Endothelial cell of hepatic sinusoid (primary cell): Measurements from ENCODE around the gene MMD.
"Not testable (repeated sequence)": the region's sequence is repeated elsewhere in the genome, so short reads cannot be mapped to it uniquely, and the experiment has no call there.

ENCODE experiments used
- in situ Hi-C: cut with HindIII; loops from 2 replicates; pipeline ENCODE4 v1.10.0; 2017; ENCODE audit warnings: low sequenced_read_pairs

The MMD gene

DNA sequence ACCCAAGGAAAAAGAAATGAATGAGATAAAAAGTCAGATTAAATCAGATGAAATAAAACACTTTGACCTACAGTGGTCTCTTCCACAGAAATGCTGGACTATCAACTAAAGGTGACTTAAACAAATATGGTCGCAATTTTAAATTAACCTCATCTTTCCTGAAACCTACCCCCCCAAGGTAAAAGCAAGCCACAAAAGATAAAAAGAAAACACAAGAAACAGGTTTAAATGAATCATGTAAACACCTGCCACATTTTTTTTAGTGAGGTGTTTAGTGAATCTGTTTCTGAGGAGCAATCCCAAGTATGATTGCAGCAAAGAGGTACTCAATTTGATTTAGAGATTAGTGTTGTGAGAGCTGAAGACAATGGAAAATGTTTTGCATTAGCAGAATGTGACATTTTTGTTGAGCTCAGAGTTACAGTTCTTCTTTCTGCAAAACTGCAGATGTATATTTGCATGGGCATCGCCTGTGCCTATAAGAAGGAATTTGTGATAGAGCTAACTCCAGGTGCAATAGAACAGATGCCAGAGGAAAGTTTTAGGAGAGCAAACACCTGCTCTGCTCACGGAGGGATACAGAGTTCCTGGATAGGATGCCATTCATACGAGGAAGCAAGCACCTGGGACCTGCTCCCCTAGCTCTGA, 3.4 kb upstream of the MMD start:
- in situ Hi-C loops, result no loop called here

DNA sequence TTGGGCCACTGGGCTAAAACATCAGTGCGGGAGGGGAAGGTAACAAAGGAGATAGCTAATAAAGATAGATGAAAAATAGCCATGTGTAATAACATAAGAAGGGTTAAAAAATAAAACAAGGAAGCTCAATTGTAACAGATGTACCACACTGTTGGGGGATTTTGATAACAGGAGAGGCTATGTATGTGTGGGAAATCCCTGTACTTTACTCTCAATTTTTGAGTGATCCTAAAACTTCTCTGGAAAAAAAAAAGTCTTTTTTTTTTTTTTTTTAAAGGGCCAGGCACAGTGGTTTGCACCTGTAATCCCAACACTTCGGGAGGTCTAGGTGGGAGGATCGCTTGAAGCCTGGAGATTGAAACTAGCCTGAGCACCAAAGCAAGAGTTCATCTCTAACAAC, 1.9 kb upstream of the MMD start:
- in situ Hi-C loops, result no loop called here

DNA sequence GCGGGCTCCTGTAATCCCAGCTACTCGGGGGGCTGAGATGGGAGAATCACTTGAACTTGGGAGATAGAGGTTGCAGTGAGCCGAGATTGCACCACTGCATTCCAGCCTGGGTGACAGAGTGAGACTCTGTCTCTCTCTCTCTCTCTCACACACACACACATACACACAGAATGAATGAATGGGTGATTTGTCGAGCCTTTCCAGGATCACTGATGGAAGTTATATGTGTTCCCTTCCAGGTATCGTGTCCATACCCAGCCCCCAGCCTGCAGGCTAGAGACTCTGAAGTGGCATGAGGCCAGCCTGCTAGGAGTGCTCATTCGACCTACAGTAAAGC, 1.2 kb upstream of the MMD start:
- in situ Hi-C loops, result not testable (repeated sequence)

DNA sequence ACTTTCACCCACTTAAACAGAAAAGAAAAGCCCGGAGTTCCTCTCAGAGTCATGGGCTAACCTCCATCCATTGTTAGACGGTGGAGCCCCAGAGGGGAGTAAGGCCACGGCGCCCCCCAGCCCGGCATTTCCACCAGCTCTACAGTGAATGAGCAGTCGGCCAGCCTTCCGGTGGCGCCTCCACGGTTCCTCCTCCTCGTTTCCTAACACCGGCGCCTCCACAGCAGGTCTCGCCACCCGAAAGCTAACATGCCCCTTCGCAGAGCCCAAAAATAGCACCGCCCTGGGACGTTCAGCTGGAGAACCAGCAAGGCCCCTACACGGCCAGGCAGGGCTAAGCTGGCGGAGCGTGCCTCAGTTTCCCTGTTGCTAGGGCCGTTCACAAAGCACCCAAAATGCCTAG, 858 bp downstream of the MMD start:
- in situ Hi-C loops, result no loop called here

- in situ Hi-C loops, result no loop called here
Measured at GRCh38 chr17:55420067-55420775, 1.4 kb downstream of the MMD start.

GRCh38 chr17:55418369-55419268, 3.0 kb downstream of the MMD start:
- in situ Hi-C loops, result no loop called here

GRCh38 chr17:55417411-55418268, 4.0 kb downstream of the MMD start:
- in situ Hi-C loops, result no loop called here

DNA sequence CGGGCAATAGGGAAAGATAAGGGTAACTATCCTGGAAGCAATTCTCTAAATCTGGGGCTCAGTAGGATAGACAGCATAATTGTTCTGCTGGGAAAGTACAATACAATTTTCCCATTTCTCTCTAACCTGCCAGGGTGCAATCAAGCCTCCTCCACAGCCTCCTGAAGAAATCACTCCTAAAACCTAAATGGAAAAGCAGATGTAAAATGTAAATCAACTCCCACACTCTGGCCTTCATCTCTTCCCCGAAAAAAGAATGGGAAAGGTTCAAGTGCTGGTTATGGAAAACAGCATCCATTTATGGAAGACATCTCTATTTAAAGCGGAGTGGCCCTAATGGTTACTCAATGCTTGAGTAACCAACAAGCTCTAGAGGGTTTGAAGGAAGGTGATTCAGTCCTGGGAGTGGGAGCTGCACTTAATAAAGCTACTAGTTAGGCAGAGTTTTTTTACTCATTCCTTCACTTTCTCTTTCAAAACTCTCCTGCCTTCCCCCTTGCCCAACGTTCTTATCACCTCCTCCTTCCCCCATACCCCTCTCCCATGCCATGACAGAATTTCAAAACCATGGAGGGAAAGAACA, 5.1 kb downstream of the MMD start:
- in situ Hi-C loops, result no loop called here

DNA sequence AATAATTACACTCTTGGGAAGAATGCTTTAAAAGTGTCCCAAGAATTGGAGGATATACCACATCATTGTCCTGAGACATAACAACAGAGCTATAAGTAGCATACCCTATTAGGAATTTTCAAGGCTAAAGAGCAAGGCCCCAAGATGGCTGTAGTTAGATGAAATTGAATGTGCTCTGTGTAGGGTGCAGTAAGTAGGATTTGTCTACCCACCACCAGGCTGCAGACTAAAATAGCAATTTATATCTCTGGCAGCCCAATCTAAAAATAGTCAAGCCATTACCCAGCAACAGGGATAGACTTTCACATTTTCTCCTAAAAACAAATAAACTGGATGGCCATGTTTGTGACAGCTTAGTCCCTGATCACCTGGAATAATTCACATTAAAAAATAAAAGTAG, 5.6 kb downstream of the MMD start:
- in situ Hi-C loops, result no loop called here

- in situ Hi-C loops, result no loop called here
Measured at GRCh38 chr17:55414983-55415382, 6.7 kb downstream of the MMD start.

DNA sequence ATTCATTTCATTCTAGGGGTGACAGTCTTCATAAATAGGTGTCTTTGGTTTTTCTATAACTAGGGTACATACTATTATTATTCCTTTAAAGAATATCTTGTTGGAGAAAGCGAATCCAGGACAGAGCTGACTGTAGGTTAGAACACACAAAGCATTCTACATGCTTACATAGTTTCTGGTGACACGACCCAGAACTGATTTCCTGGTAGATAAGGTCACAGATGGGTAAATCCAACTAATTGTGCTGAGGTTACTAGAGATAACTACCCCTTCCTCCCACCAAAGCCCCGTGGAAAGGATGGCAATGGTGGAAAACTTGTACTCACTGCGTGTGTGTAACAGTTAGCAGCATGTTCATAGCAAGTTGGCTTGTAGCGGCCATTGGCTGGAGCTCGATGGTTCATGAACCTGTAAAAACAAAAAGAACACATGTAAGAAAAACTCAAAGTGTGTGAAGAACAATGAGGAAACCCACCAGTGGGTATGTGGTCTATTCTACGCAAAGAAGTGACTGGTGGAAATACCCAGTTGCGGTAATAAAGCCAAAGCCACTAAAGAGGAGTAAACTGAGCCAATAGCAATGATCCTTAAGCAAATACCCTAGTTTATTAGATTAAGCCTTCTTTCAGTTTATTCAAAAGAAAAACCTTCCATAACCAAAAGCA, 7.7 kb downstream of the MMD start:
- in situ Hi-C loops, result no loop called here

GRCh38 chr17:55411463-55411855, 10.2 kb downstream of the MMD start:
- in situ Hi-C loops, result no loop called here

GRCh38 chr17:55410722-55411462, 10.7 kb downstream of the MMD start:
- in situ Hi-C loops, result no loop called here

DNA sequence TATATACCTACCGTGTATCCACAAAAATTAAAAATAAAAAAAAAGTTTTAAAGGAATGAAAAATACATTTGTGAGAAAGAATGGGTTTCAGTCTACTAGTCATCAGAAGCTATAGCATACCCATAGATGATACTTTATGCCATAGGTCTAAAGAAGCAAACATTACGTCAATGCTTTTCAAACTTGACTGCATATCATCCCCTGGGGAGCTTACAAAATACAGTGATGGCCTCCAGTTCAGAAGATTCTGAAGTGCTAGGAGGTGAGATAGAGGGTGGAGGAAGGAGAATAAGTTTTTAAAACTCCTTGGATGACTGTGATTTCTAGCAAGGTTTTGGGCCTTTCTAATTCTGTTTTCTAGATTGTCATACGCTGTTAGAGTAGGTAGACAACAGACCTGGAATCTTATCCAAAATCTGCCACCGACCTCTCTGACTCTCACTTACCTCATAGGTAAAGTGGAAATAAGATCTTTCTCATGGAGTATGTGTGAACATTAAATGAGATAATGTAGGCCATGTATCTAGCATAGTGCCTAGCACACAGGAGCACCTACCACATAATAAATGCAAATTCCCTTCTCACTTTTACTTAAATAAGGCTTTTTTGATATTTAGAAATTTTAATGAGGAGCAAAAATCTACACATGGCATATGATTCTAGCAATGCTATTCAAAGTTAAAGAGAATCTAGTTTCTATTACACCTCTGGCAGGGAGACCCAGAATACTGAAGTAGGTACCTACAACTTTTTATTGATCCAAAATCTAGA, 12.4 kb downstream of the MMD start:
- in situ Hi-C loops, result no loop called here

DNA sequence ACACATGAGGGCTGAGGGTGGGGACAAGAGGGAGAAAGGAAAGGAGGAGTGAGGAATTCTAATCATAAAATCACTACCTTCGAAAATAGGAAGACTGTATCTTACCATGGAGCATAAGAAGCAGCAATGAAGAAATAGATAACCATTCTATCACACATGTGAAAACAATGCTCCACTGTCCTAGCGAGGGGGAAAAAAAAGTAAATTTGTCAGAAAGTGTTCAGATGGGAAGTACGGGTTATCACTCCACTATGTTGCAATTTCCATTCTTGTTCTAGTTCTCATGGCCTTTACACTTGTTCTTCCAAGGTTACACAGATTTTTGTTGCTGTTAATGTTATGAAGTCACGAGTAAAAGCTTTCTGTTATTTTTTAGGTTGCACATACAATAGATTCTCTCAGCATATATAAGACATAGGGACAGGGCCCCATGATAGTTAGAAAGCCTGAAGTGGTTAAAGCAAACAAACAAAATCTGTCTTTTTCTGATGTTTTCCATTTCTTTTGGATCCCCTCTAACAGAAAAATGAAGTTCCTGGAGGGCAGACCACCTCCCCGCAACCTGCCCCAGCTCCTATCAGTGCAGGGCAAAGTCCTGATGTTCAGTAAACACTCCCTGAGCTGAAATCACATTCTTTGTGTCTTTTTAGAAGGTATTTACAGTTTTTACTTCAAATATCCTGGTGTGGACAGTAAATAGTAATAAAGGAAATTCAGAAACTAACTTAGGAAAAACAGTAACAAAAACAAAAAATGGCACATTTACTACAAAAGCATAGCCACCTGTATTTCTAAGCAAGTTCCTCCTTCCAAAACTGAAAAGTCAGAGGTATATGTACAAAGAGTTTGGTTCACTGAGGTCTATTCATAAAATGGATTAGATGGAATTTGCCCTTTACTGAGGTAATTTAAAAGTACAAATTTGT, 13.7 kb downstream of the MMD start:
- in situ Hi-C loops, result no loop called here

GRCh38 chr17:55405600-55405999, 16.0 kb downstream of the MMD start:
- in situ Hi-C loops, result no loop called here

DNA sequence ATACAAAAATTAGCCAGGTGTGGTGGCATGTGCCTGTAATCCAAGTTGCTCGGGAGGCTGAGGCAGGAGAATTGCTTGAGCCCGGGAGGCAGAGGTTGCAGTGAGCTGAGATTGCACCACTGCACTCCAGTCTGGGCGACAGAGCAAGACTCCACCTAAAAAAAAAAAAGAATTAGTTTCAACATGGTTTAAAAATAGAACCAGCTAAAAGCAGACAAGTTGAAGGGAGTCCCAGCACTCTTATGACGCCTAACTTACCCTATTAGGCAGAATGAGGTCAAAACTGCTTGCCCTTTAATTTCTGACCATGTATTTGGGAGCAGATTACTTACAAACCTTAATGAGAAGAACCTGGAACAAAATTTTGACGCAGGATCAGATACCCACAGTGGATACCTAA, 17.4 kb downstream of the MMD start:
- in situ Hi-C loops, result not testable (repeated sequence)

GRCh38 chr17:55402374-55402773, 19.3 kb downstream of the MMD start:
- in situ Hi-C loops, result no loop called here
